Small intestine (tissue), 7 donors: ENCODE measurements around the gene TRIM68. TPM values are rescaled to one million over a fixed set of nuclear protein-coding genes. Genes with fewer than 3 reads are reported as not detected.
A peak's percentile ranks its signal among the peaks of the same experiment; 100 is the strongest.

Experiments
- DNase-seq, 2 donors: peaks; one replicate each; pipeline versions ENCODE4 v3.0.0 to v3.0.0-alpha.2; 2013
- FAIRE-seq: peaks from 2 replicates; lab custom pipeline; 2012; peaks lifted over from hg19 to GRCh38; lab: Jason Lieb, UNC
- H3K27ac ChIP-seq, 3 donors: one replicate each; pipeline ENCODE4 v1.5.1; 2013; ENCODE audit warnings: low read length in 2 of 3, mild to moderate bottlenecking in 2 of 3, control low read depth in 1 of 3, inconsistent platforms in 1 of 3, low read depth in 1 of 3, moderate library complexity in 1 of 3
- H3K27me3 ChIP-seq, 3 donors: one replicate each; pipeline ENCODE4 v1.6.1; 2013; ENCODE audit warnings: low read length in 3 of 3, inconsistent platforms in 1 of 3; ENCODE audit not compliant: control insufficient read depth in 3 of 3, insufficient read depth in 3 of 3
- H3K36me3 ChIP-seq, 3 donors: one replicate each; pipeline ENCODE4 v1.6.1; 2013; ENCODE audit warnings: low read length in 3 of 3, inconsistent platforms in 1 of 3, low read depth in 1 of 3, mild to moderate bottlenecking in 1 of 3, moderate library complexity in 1 of 3; ENCODE audit not compliant: control insufficient read depth in 3 of 3, insufficient read depth in 2 of 3
- H3K4me1 ChIP-seq, 3 donors: one replicate each; pipeline ENCODE4 v1.6.1; 2013; ENCODE audit warnings: low read length in 2 of 3, inconsistent platforms in 1 of 3, low read depth in 1 of 3, mild to moderate bottlenecking in 1 of 3, moderate library complexity in 1 of 3; ENCODE audit not compliant: control insufficient read depth in 3 of 3, insufficient read depth in 2 of 3
- H3K4me3 ChIP-seq, 3 donors: one replicate each; pipeline ENCODE4 v1.5.1; 2013; ENCODE audit warnings: low read length in 3 of 3, control low read depth in 1 of 3, inconsistent platforms in 1 of 3, low read depth in 1 of 3, mild to moderate bottlenecking in 1 of 3, moderate library complexity in 1 of 3
- H3K9me3 ChIP-seq, 2 donors: one replicate each; pipeline ENCODE4 v1.6.1; 2013; ENCODE audit warnings: low read depth in 1 of 2, low read length in 1 of 2; ENCODE audit not compliant: control insufficient read depth in 2 of 2, insufficient read depth in 1 of 2
- WGBS, 3 donors: extraction: QIAGEN DNeasy Blood & Tissue Kit; methylation state at CpG; one replicate each; pipeline ENCODE4 v1.1.7; 2013; 5-methylcytosine and 5-hydroxymethylcytosine counted together
- polyA plus RNA-seq, 4 donors: library from polyadenylated mRNA; stranded (reverse) in 3 of 4; unstranded in 1 of 4; fragments of 200-250 nt in 3 of 4; fragments of 120-200 nt in 1 of 4; gene quantifications; one replicate each; pipeline versions ENCODE4 v1.2.1 to v1.2.3, GENCODE V29; 2013
- donor health status: healthy with polysubstance abuse.
- donor health status: control.
- donor health status: control.
- donor health status: Bipolar disorder and iron deficiency.
- donor health status: healthy.

Gene TRIM68
- polyA plus RNA-seq, 4 donors, result 8.4 to 18.5 (median 10.6) TPM

DNA sequence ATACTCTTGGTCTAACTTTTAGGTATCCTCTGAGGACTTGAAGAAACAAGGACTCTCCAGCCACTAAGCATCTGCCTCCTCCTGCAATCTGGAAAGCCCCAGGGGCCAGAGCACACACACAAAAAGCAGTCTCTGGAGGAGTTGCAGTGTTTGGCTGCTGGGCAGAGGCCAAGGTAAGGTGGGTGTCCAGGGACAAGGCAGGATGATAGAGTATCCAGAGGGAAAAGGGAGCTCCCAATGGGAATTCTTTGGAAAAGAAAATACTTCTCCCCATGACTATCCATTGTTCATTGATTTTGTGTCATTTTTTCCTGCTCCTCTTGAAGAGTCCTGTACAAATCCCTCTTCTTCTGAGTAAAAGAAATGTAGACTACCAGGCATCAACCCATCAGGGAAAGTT lies 26.6 kb downstream of the TRIM68 start, which contains the start of gene OR52I2:
TSS of gene OR52I2 (plus strand) at position 301 of the 400 bp plus-strand sequence.
- no peak within 1 kb of the TSS for H3K27ac ChIP-seq
- DNase-seq (no peak), FAIRE-seq (no peak)
- peaks cover 0 to 3% (median 0%) of the 10 kb centered on the region in 3 donors for H3K4me1 ChIP-seq
- H3K9me3 ChIP-seq, result no peaks in the 10 kb centered on the region
- H3K4me3 ChIP-seq, result no peak within 1 kb of the TSS
- no peaks in the 10 kb centered on the region for H3K36me3 ChIP-seq
- no peaks in the 10 kb centered on the region for H3K27me3 ChIP-seq

DNA sequence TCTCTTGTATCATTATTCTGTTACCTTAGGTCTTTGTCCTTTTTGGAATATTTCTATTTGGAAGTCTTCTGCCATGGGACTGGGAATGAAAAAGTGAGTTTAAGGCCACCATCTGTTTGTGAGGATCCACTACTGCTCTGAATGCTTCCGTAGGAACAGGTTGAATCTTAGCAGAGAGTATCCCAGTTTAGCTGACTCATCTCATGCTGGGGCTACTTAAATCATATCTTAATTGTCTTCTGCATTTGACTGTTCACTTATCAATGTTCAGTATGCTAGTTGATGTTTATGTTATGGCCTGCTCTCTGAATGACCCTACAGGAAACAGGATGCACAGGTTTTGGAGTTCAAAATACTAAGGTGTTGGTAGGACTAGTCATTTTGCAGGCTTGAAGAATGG lies 27.9 kb downstream of the TRIM68 start:
- DNase-seq, result no peak
- Histone ChIP-seq H3K4me3 (no peak overlapping the region), H3K36me3 (no peaks in the 10 kb centered on the region), H3K27ac (no peak overlapping the region), H3K9me3 (no peaks in the 10 kb centered on the region), H3K4me1 (no peaks in the 10 kb centered on the region), H3K27me3 (no peaks in the 10 kb centered on the region)
- WGBS, 3 donors, result 75 to 88% (median 82%) methylated on average over 1 of the region's 1 CpG
- no peak for FAIRE-seq

DNA sequence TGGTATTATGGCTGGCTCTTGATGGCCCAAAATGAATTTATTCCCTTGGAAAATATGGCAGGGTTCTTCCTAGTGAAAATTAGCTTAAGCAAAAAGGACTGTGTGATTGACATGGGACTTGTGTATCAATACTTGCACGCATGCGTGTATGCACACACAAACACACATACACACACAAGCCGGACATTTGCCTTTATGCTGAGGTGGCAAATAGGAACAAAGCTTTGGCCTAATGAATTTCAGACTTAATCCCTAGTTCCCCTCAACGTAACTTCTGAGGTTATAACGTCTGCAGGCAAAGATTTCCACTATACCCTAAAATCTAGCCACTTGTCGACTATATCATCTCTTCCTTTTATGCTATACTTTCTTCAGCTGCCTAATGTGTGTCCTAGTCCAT lies 29.4 kb downstream of the TRIM68 start:
- no peak for DNase-seq
- no peaks in the 10 kb centered on the region for H3K27me3 ChIP-seq
- no peaks in the 10 kb centered on the region for H3K36me3 ChIP-seq
- no peak for FAIRE-seq
- no peak overlapping the region for H3K27ac ChIP-seq
- no peaks in the 10 kb centered on the region for H3K4me1 ChIP-seq
- H3K9me3 ChIP-seq, result no peaks in the 10 kb centered on the region
- H3K4me3 ChIP-seq, result no peak overlapping the region
- 84 to 94% (median 91%) methylated on average over 6 of the region's 6 CpGs for WGBS, 3 donors

DNA sequence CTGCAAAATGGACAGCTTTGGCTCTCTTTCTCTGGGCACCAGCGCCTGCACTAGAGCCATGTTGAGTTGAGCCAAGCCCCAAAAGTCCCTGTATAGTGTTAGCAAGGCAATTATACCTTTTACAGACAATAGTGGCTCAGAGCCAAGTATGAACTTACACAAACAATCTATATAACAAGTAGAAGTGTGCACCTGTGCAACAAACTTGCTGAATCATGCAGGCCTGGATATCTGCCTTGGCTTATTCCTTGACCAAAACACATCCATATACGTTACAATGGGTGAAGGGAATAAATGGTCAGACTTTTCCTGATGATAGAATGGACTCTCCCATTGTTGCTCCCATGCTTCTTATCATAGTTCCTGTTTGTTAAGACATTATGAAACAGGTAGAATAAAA lies 30.3 kb downstream of the TRIM68 start:
- FAIRE-seq (no peak), DNase-seq (peak in 1 of 2 donors; percentile 8)
- H3K27ac ChIP-seq, result no peak overlapping the region
- no peak overlapping the region for H3K4me3 ChIP-seq
- H3K9me3 ChIP-seq, result no peaks in the 10 kb centered on the region
- 55 to 60% (median 60%) methylated on average over 2 of the region's 2 CpGs for WGBS, 3 donors
- no peaks in the 10 kb centered on the region for H3K27me3 ChIP-seq
- no peaks in the 10 kb centered on the region for H3K4me1 ChIP-seq
- H3K36me3 ChIP-seq, result no peaks in the 10 kb centered on the region

DNA sequence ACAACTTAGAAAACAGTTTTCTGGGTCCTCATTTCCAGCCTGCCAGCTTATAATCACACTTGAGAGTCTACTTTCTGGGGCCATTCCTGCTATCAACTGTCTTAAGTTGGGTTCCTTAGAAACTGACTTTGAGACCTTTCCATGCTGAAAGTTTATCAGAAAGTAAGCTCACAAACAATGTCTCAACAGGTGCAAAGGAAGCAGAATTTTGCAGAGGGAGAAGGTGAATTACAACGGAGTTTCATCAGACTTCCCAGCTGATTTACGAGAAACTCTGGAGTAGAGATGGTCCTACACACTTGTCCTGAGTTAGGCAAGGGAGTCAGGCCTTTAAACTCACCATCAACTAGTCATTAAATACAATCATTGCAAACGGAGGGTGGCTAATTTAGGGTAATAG lies 31.2 kb downstream of the TRIM68 start:
- H3K9me3 ChIP-seq, result no peaks in the 10 kb centered on the region
- FAIRE-seq, result no peak
- DNase-seq, result no peak
- no peaks in the 10 kb centered on the region for H3K4me1 ChIP-seq
- H3K36me3 ChIP-seq, result no peaks in the 10 kb centered on the region
- 49 to 61% (median 52%) methylated on average over 3 of the region's 3 CpGs for WGBS, 3 donors
- H3K27ac ChIP-seq, result no peak overlapping the region
- H3K4me3 ChIP-seq, result no peak overlapping the region
- H3K27me3 ChIP-seq, result no peaks in the 10 kb centered on the region

DNA sequence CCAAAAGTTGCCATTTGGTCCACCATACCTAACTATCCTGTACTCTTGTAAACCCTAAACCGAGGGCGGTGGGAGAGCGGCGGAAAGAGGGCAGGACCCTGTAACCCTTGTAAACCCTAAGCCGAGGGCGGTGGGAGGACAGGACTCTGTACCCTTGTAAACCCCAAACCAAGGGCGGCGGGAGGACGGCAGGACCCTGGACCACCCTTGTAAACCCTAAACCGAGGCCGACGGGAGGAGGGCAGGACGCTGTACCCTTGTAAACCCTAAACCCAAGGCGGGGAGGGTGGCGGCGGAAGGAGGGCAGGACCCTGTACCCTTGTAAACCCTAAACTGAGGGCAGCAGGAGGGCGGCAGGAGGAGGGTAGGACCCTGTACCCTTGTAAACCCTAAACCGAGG lies 39.0 kb downstream of the TRIM68 start:
- Histone ChIP-seq H3K4me3 (no peak overlapping the region), H3K4me1 (no peaks in the 10 kb centered on the region), H3K9me3 (no peaks in the 10 kb centered on the region), H3K36me3 (no peaks in the 10 kb centered on the region), H3K27me3 (peaks cover 0 to 2% (median 0%) of the 10 kb centered on the region in 3 donors), H3K27ac (no peak overlapping the region)
- WGBS, 3 donors, result 91 to 93% (median 93%) methylated on average over 18 of the region's 18 CpGs
- no peak for FAIRE-seq
- no peak for DNase-seq

DNA sequence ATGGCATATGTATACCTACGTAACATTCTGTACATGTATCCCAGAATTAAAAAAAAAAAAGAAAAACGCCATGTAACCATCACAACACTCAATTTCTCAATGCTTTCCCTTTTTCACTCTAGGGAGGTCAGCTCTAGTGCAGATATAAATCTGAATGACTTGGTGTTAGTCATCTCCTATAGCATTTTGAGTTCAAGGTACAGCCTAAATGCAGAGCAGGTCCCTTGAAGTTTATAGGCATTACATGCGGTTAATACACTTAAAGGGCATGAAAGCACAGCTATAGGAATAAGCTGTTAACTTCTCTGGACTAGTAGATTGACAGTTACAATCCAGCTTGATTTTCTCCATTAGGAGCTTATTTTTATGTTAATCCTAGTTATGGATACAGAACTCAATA lies 42.7 kb downstream of the TRIM68 start:
- H3K4me1 ChIP-seq, result peaks cover 0 to under 1% (median 0%) of the 10 kb centered on the region in 3 donors
- no peak overlapping the region for H3K4me3 ChIP-seq
- H3K9me3 ChIP-seq, result no peaks in the 10 kb centered on the region
- peak in 1 of 2 donors; percentile 27 for DNase-seq
- no peaks in the 10 kb centered on the region for H3K27me3 ChIP-seq
- WGBS, 3 donors, result 62 to 80% (median 74%) methylated on average over 3 of the region's 3 CpGs
- no peak for FAIRE-seq
- H3K27ac ChIP-seq, result no peak overlapping the region
- no peaks in the 10 kb centered on the region for H3K36me3 ChIP-seq

DNA sequence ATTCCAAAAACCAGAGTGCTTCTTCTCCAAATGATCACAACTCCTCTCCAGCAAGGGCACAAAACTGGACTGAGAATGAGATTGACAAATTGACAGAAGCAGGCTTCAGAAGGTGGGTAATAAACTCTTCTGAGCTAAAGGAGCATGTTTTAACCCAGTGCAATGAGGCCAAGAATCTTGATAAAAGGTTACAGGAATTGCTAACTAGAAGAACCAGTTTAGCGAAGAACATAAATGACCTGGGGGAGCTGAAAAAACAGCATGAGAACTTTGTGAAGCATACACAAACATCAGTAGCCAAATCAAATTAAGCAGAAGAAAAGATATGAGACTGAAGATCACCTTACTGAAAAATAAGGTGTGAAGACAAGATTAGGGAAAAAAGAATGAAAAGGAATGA lies 47.6 kb downstream of the TRIM68 start:
- no peak overlapping the region for H3K27ac ChIP-seq
- no peaks in the 10 kb centered on the region for H3K9me3 ChIP-seq
- no peaks in the 10 kb centered on the region for H3K27me3 ChIP-seq
- 21 to 77% (median 44%) methylated on average over 1 of the region's 1 CpG for WGBS, 3 donors
- no peak overlapping the region for H3K4me3 ChIP-seq
- FAIRE-seq, result no peak
- DNase-seq, result peak; percentile 24 to 79
- peaks cover 0 to 13% (median 0%) of the 10 kb centered on the region in 3 donors for H3K4me1 ChIP-seq
- H3K36me3 ChIP-seq, result no peaks in the 10 kb centered on the region
